GM18505 (cell line): ENCODE results near the gene OSGIN1.

Source experiments
- ATAC-seq: cut with Tn5 transposase; IDR thresholded peaks from one replicate; pipeline ENCODE4 v1.9.1; 2021; ENCODE audit not compliant: unreplicated experiment
- POLR2A ChIP-seq: IDR thresholded peaks from 4 replicates; pipeline ENCODE4 v1.6.1; 2011; ENCODE audit warnings: borderline replicate concordance; ENCODE audit not compliant: insufficient read depth, insufficient read length; ENCODE audit errors: extremely low read depth

The OSGIN1 gene

DNA sequence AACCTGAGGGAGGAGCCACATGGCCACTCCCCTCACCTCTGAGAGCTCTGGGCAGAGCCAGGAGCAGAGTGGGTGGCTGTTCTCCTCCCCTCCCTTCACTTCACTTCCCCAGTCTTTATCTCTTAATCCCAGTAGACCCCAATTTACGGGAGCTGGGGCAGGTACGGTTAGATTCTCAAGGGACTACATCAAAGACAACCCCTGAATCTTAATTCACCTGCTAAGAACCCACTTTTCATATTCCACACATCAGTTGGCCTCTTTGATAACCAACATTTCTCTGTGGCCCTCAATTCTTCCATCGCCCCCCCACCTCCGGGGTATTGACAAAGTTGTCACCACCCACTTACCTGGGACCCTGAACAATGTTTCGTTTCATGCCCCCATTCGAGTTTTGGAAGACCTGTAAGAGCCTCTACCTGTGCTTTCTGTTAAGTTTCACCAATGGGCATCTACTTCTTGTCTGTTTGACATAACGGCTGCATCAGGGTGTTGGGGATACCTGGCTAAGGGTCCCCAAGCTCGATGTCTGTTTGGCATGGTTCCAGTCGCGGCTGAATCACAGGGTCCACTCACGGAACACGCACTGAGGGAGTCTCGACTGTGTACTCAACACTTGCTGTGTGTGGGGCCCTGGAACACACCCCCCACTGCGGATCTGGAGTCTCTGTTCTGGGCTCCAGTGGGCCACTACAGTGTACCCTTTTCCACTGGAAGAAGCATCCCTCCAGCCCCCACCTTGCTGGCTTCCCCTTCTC is 61.7 kb downstream of the OSGIN1 start:
- TF ChIP-seq POLR2A: no peak
- no peak for ATAC-seq

DNA sequence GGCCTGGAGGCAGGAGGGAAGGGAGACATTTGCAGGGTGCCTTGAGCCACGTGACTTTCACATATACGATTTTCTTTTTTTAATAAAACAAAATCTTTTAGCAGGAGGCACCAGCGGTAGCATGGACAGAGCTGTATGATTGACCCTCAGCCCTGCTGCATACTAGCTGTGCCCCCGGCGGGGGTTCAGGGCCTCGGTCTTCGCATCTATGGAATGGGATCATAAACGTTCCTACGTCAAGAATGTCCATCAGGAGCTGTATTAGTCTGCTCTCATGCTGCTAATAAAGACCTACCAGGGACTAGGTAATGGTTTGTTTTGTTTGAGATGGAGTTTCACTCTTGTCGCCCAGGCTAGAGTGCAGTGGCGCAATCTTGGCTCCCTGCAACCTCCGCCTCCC is 62.4 kb downstream of the OSGIN1 start:
- no peak for TF ChIP-seq POLR2A

More for the DNA sequence above, 62.4 kb downstream of the OSGIN1 start:
- no peak for ATAC-seq
